Measurements from ENCODE around the gene CRYGA.

GRCh38 chr2:208130712-208131110 is 32.7 kb downstream of the CRYGA start:
- TF ChIP-seq CTCF (IDR thresholded peaks at IDR 0.05) (no peak), POLR2AphosphoS5 (IDR thresholded peaks at IDR 0.05) (no peak), POLR2A (IDR thresholded peaks at IDR 0.05; ENCODE audit: low read depth) (no peak), EP300 (IDR thresholded peaks at IDR 0.05) (no peak)
